ENCODE data around the gene CTAGE9.

The CTAGE9 gene

GRCh38 chr6:131660195-131660594, 50.6 kb downstream of the CTAGE9 start:
- no peak for DNase-seq
